HepG2 (cell line): ENCODE data around the gene MADD. TPM values are rescaled to one million over a fixed set of nuclear protein-coding genes. Genes with fewer than 3 reads are reported as not detected.

Experiments
- DPF2 ChIP-seq: sonication (generic); formaldehyde crosslinking; IDR thresholded peaks from 2 replicates; pipeline ENCODE4 v1.4.0; 2020; ENCODE audit warnings: mild to moderate bottlenecking, low read depth, missing genetic modification reagents, borderline replicate concordance
- KLF15 ChIP-seq: sonication (generic); formaldehyde crosslinking; IDR thresholded peaks from 2 replicates; pipeline ENCODE4 v1.8.1; 2023; ENCODE audit warnings: borderline replicate concordance, mild to moderate bottlenecking, inconsistent platforms, missing genetic modification reagents, mixed read lengths
- KLF6 ChIP-seq: IDR thresholded peaks from 2 replicates; pipeline ENCODE4 v1.8.0; 2016; ENCODE audit warnings: missing biosample characterization, missing genetic modification reagents
- KMT2A ChIP-seq: sonication (generic); formaldehyde crosslinking; IDR thresholded peaks from 2 replicates; pipeline ENCODE4 v1.4.0; 2020; ENCODE audit warnings: missing genetic modification reagents
- MAFF ChIP-seq: IDR thresholded peaks from 2 replicates; pipeline ENCODE4 v1.6.1; 2011; ENCODE audit warnings: low read depth, low read length, improper control_type of control experiment
- MAFG ChIP-seq: sonication (generic); formaldehyde crosslinking; IDR thresholded peaks from 2 replicates; pipeline ENCODE4 v1.5.1; 2020; ENCODE audit warnings: mild to moderate bottlenecking, missing genetic modification reagents
- NBN ChIP-seq: fragments of 450-650 bp; conservative IDR thresholded peaks from 2 replicates; pipeline ENCODE4 v1.6.1; 2017
- NR1H2 ChIP-seq: sonication (generic); formaldehyde crosslinking; IDR thresholded peaks from 2 replicates; pipeline ENCODE4 v1.8.1; 2022; ENCODE audit warnings: low read depth, missing genetic modification reagents, borderline replicate concordance
- PHF20 ChIP-seq: sonication (generic); formaldehyde crosslinking; IDR thresholded peaks from 2 replicates; pipeline ENCODE4 v1.5.0; 2020; ENCODE audit warnings: mild to moderate bottlenecking, missing genetic modification reagents
- POLR2G ChIP-seq: fragments of 200-400 bp; formaldehyde crosslinking; IDR thresholded peaks from 2 replicates; pipeline ENCODE4 v1.6.1; 2018; ENCODE audit warnings: mild to moderate bottlenecking, low read depth, low read length, moderate library complexity
- SMAD1 ChIP-seq: sonication (generic); formaldehyde crosslinking; IDR thresholded peaks from 2 replicates; pipeline ENCODE4 v1.4.0; 2020; ENCODE audit warnings: missing genetic modification reagents, low read depth, mild to moderate bottlenecking, borderline replicate concordance
- SMARCC2 ChIP-seq: fragments of 450-650 bp; IDR thresholded peaks from 2 replicates; pipeline ENCODE4 v1.6.1; 2017; ENCODE audit warnings: antibody characterized with exemption, mild to moderate bottlenecking
- TCF12 ChIP-seq, 2 experiments: fragments of 450-650 bp in 1 of 2; sonication (generic) in 1 of 2; formaldehyde crosslinking in 1 of 2; IDR thresholded peaks; 2 replicates each; pipeline versions ENCODE4 v1.6.1 to v1.8.0; 2017 to 2022; ENCODE audit warnings: antibody characterized with exemption in 1 of 2, mild to moderate bottlenecking in 1 of 2, missing genetic modification reagents in 1 of 2, moderate library complexity in 1 of 2
- TEAD3 ChIP-seq: optimal IDR thresholded peaks from 2 replicates; pipeline ENCODE3; 2016; ENCODE audit warnings: borderline replicate concordance
- XRCC5 ChIP-seq: fragments of 200-400 bp; formaldehyde crosslinking; optimal IDR thresholded peaks from 2 replicates; pipeline ENCODE3; 2017; ENCODE audit warnings: mild to moderate bottlenecking, low read length
- ZC3H13 ChIP-seq: sonication (generic); formaldehyde crosslinking; IDR thresholded peaks from 2 replicates; pipeline ENCODE4 v1.8.1; 2023; ENCODE audit warnings: mild to moderate bottlenecking, missing genetic modification reagents, moderate library complexity
- ZNF543 ChIP-seq: sonication (generic); formaldehyde crosslinking; IDR thresholded peaks from 2 replicates; pipeline ENCODE4 v1.4.0; 2020; ENCODE audit warnings: mild to moderate bottlenecking, missing genetic modification reagents
- ZNF549 ChIP-seq: sonication (generic); formaldehyde crosslinking; IDR thresholded peaks from 2 replicates; pipeline ENCODE4 v1.5.0; 2020; ENCODE audit warnings: missing genetic modification reagents
- ZNF672 ChIP-seq: sonication (generic); formaldehyde crosslinking; IDR thresholded peaks from 2 replicates; pipeline ENCODE4 v1.8.1; 2022; ENCODE audit warnings: missing genetic modification reagents
- ZNF780A ChIP-seq: sonication (generic); formaldehyde crosslinking; IDR thresholded peaks from 2 replicates; pipeline ENCODE4 v1.8.0; 2022; ENCODE audit warnings: mild to moderate bottlenecking, missing genetic modification reagents, moderate library complexity
- polyA plus RNA-seq, 8 experiments: library from polyadenylated mRNA; depleted of rRNA in 3 of 8; stranded (reverse) in 7 of 8; unstranded in 1 of 8; fragments of >200 nt; fragmentation: Illumina TruSeq in 4 of 8; extraction: Trizol in 4 of 8; gene quantifications; 2 replicates each; pipeline versions ENCODE4 v1.2.1 to v1.2.3, GENCODE V29; 2011 to 2016; ENCODE audit warnings: low read depth in 4 of 8, missing spikeins in 1 of 8, mixed read lengths in 1 of 8; ENCODE audit not compliant: insufficient read depth in 1 of 8
- total RNA-seq, 5 experiments: library from RNA; depleted of rRNA; stranded (reverse); fragments of >200 nt; fragmentation: Illumina TruSeq; extraction: Trizol; gene quantifications; 2 replicates each; pipeline ENCODE4 v1.2.3, GENCODE V29; 2016; ENCODE audit warnings: low read depth in 1 of 5
- TF ChIP-seq, protein P1 (sequence below): sonication (generic); formaldehyde crosslinking; IDR thresholded peaks from 2 replicates; pipeline ENCODE4 v1.5.0; 2020; ENCODE audit warnings: missing genetic modification reagents
- TF ChIP-seq, protein P2 (sequence below): IDR thresholded peaks from 2 replicates; pipeline ENCODE4 v1.6.1; 2016; ENCODE audit warnings: missing compliant biosample characterization, missing genetic modification reagents, borderline replicate concordance
- TF ChIP-seq, protein P3 (sequence below): sonication (generic); formaldehyde crosslinking; IDR thresholded peaks from 2 replicates; pipeline ENCODE4 v1.5.0; 2020; ENCODE audit warnings: missing genetic modification reagents
- TF ChIP-seq, protein P4 (sequence below): IDR thresholded peaks from 2 replicates; pipeline ENCODE4 v1.6.1; 2016; ENCODE audit warnings: low read depth, control low read depth
- TF ChIP-seq, protein P5 (sequence below): sonication (generic); formaldehyde crosslinking; IDR thresholded peaks from 2 replicates; pipeline ENCODE4 v1.4.0; 2020; ENCODE audit warnings: mild to moderate bottlenecking, low read depth, missing genetic modification reagents

The MADD gene
- total and polyA plus RNA-seq, 2 of the 13 experiments (the other 11 are each of a cell fraction or from before 2014, with no cell fraction given): 18.0 to 29.2 TPM

DNA sequence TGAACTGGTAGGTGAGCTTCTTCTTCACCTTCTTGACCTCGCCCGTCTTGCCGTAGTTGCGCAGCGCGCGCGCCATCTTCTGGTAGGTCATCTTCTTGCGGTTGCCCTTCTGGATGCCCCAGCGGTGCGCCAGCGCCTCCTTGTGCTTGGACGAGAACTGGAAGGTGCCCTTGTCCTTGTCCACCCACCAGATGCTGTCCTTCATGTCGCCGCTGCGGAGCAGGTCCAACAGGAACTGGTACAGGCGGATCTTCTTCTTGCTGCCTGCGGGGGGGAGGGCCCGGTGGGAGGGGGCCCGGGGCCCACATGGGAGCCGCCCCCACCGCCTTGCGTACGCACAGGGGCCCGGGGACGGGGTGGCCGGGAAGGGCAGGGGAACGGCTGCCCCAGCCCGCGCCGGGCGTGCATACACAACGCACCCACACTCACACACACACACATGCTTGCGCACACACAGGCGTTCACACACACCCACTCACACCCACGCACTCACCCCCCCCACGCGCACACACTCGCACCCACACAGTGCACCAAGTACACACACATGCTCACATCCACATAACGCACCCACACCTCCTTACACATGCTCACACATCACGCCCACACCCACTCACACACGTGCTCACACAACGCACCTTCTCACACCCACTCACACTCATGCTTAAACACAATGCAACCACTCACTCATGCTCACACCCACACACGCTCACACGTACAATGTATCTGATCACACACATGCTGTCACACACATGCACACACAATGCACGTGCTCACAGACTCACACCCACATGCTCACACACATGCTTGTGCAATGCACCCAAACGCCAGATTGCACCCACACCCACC, 85.6 kb downstream of the MADD start (continued):
- TF ChIP-seq, protein P1, sequence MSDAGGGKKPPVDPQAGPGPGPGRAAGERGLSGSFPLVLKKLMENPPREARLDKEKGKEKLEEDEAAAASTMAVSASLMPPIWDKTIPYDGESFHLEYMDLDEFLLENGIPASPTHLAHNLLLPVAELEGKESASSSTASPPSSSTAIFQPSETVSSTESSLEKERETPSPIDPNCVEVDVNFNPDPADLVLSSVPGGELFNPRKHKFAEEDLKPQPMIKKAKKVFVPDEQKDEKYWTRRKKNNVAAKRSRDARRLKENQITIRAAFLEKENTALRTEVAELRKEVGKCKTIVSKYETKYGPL (CRISPR knock-in tag): no peak
- TF ChIP-seq XRCC5: peak; percentile 97
- 0 out of 2 replicates have a peak, but pooled peaks have one; percentile 30 for TF ChIP-seq KMT2A
- TF ChIP-seq NBN: no peak
- TF ChIP-seq ZNF543: no peak
- TF ChIP-seq KLF6: no peak
- TF ChIP-seq ZNF549 (CRISPR knock-in tag): no peak
- TF ChIP-seq ZC3H13 (CRISPR knock-in tag): no peak
- TF ChIP-seq POLR2G: no peak
- TF ChIP-seq MAFG (CRISPR knock-in tag): no peak
- TF ChIP-seq, protein P2, sequence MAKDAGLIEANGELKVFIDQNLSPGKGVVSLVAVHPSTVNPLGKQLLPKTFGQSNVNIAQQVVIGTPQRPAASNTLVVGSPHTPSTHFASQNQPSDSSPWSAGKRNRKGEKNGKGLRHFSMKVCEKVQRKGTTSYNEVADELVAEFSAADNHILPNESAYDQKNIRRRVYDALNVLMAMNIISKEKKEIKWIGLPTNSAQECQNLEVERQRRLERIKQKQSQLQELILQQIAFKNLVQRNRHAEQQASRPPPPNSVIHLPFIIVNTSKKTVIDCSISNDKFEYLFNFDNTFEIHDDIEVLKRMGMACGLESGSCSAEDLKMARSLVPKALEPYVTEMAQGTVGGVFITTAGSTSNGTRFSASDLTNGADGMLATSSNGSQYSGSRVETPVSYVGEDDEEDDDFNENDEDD: peak; percentile 43; the same call in 1 of the 2 replicates
- TF ChIP-seq, protein P3, sequence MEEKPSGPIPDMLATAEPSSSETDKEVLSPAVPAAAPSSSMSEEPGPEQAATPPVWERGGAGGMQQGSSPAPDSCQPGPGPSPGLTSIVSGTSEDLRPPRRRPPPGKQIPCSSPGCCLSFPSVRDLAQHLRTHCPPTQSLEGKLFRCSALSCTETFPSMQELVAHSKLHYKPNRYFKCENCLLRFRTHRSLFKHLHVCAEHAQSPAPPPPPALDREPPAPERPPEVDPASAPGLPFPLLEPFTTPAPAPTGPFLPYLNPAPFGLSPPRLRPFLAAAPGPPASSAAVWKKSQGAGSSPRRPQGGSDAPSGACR (CRISPR knock-in tag): peak; percentile 85
- TF ChIP-seq ZNF672 (CRISPR knock-in tag): no peak
- TF ChIP-seq DPF2: 0 out of 2 replicates have a peak, but pooled peaks have one; percentile 12
- TF ChIP-seq PHF20 (CRISPR knock-in tag): peak; percentile 8; the same call in 1 of the 2 replicates
- TF ChIP-seq, protein P4, sequence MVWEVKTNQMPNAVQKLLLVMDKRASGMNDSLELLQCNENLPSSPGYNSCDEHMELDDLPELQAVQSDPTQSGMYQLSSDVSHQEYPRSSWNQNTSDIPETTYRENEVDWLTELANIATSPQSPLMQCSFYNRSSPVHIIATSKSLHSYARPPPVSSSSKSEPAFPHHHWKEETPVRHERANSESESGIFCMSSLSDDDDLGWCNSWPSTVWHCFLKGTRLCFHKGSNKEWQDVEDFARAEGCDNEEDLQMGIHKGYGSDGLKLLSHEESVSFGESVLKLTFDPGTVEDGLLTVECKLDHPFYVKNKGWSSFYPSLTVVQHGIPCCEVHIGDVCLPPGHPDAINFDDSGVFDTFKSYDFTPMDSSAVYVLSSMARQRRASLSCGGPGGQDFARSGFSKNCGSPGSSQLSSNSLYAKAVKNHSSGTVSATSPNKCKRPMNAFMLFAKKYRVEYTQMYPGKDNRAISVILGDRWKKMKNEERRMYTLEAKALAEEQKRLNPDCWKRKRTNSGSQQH (CRISPR knock-in tag): no peak
- TF ChIP-seq, protein P5, sequence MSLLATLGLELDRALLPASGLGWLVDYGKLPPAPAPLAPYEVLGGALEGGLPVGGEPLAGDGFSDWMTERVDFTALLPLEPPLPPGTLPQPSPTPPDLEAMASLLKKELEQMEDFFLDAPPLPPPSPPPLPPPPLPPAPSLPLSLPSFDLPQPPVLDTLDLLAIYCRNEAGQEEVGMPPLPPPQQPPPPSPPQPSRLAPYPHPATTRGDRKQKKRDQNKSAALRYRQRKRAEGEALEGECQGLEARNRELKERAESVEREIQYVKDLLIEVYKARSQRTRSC (CRISPR knock-in tag): no peak
- no peak for TF ChIP-seq MAFF
- TF ChIP-seq ZNF780A (CRISPR knock-in tag): 0 out of 2 replicates have a peak, but pooled peaks have one; percentile 32
- no peak for TF ChIP-seq NR1H2
- no peak for TF ChIP-seq SMARCC2
- peak; percentile 82 for TF ChIP-seq TEAD3
- TF ChIP-seq TCF12 (IDR thresholded peaks at IDR 0.05): no peak
- TF ChIP-seq TCF12 (CRISPR knock-in tag; IDR thresholded peaks at IDR 0.05): no peak
- TF ChIP-seq SMAD1 (CRISPR knock-in tag): no peak; the same call in 1 of the 2 replicates
- no peak for TF ChIP-seq KLF15 (CRISPR knock-in tag)
